ENCODE results near the gene GP1BA. TPM values are rescaled to one million over a fixed set of nuclear protein-coding genes. Genes with fewer than 3 reads are reported as not detected.

Gene GP1BA
- total RNA-seq, 4 donors from 2014 or later = not detected

DNA sequence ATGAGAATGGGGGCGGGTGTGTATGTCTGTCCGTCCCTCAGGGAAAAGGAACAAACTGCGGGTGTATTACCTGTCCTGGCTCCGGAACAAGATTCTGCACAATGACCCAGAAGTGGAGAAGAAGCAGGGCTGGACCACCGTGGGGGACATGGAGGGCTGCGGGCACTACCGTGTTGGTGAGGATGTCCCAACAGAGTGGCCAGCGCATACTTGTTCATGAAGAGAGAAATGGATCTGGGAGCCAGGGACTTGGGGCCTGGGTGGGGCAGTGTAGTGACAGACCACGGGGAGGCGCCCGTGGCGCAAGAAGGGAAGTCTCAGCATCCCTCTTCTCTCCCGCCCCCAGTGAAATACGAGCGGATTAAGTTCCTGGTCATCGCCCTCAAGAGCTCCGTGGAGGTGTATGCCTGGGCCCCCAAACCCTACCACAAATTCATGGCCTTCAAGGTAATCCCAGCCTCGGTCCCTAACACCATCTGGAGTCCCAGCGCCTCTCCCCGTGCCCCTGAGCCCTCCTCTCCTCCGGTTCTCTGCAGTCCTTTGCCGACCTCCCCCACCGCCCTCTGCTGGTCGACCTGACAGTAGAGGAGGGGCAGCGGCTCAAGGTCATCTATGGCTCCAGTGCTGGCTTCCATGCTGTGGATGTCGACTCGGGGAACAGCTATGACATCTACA lies 36.3 kb upstream of the GP1BA start:
- Histone ChIP-seq H3K9me3 (no peaks in the 10 kb centered on the region), H3K4me1 (no peaks in the 10 kb centered on the region), H3K4me3 (no peak overlapping the region), H3K36me3 (no peaks in the 10 kb centered on the region), H3K27ac (no peak overlapping the region), H3K27me3 (peaks cover 0 to 4% of the 10 kb centered on the region in 2 donors)
- DNase-seq = no peak
- intact Hi-C loops (cut with DNase I; ENCODE audit: low total_unique reads) = loop anchor here (5.0 kb wide), 1 partner anchor 108 kb away; the partner anchor contains the start of genes GLTPD2 and VMO1
- TF ChIP-seq, protein P1, sequence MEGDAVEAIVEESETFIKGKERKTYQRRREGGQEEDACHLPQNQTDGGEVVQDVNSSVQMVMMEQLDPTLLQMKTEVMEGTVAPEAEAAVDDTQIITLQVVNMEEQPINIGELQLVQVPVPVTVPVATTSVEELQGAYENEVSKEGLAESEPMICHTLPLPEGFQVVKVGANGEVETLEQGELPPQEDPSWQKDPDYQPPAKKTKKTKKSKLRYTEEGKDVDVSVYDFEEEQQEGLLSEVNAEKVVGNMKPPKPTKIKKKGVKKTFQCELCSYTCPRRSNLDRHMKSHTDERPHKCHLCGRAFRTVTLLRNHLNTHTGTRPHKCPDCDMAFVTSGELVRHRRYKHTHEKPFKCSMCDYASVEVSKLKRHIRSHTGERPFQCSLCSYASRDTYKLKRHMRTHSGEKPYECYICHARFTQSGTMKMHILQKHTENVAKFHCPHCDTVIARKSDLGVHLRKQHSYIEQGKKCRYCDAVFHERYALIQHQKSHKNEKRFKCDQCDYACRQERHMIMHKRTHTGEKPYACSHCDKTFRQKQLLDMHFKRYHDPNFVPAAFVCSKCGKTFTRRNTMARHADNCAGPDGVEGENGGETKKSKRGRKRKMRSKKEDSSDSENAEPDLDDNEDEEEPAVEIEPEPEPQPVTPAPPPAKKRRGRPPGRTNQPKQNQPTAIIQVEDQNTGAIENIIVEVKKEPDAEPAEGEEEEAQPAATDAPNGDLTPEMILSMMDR (IDR thresholded peaks at IDR 0.05) = no peak
- TF ChIP-seq POLR2A (IDR thresholded peaks at IDR 0.05) = no peak

DNA sequence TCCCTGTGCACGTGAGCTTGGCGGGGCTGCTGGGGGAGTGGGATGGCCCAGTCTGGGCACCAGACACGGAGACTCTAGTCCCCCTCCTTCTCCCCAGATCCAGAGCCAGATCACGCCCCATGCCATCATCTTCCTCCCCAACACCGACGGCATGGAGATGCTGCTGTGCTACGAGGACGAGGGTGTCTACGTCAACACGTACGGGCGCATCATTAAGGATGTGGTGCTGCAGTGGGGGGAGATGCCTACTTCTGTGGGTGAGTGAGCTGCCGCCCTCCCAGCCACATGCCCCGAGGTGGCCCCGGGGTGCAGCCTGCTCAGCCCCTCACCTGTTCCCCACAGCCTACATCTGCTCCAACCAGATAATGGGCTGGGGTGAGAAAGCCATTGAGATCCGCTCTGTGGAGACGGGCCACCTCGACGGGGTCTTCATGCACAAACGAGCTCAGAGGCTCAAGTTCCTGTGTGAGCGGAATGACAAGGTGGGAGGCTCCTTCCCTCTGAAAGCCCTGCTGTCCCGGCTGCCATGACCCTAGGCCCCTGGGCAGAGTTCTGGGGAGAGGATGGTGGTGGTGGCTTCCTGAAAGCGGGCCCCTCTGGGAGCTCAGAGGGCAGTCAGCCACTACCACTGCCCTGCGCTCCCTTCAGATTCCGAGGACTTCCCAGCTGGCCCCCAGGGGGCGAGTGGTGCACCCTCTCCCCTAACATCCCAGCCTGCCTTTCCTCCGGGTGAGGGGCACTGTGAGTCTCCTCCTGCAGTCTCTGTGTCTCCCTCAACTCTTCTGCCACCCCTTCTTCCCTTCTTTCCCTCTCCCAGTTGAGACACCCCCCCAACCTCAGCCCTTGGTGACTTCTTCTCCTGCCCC lies 35.5 kb upstream of the GP1BA start:
- H3K9me3 ChIP-seq = no peaks in the 10 kb centered on the region
- H3K36me3 ChIP-seq = no peaks in the 10 kb centered on the region
- TF ChIP-seq, protein P1 (IDR thresholded peaks at IDR 0.05) = no peak
- no peak for TF ChIP-seq POLR2A (IDR thresholded peaks at IDR 0.05)
- intact Hi-C loops (cut with DNase I; ENCODE audit: low total_unique reads) = loop anchor here (5.0 kb wide), 1 partner anchor 109 kb away; the partner anchor contains the start of genes GLTPD2 and VMO1
- no peaks in the 10 kb centered on the region for H3K4me1 ChIP-seq
- H3K27me3 ChIP-seq = peaks cover 0 to 4% of the 10 kb centered on the region in 2 donors
- no peak overlapping the region for H3K27ac ChIP-seq
- H3K4me3 ChIP-seq = no peak overlapping the region
- DNase-seq = no peak

DNA sequence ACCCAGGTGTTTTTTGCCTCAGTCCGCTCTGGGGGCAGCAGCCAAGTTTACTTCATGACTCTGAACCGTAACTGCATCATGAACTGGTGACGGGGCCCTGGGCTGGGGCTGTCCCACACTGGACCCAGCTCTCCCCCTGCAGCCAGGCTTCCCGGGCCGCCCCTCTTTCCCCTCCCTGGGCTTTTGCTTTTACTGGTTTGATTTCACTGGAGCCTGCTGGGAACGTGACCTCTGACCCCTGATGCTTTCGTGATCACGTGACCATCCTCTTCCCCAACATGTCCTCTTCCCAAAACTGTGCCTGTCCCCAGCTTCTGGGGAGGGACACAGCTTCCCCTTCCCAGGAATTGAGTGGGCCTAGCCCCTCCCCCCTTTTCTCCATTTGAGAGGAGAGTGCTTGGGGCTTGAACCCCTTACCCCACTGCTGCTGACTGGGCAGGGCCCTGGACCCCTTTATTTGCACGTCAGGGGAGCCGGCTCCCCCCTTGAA lies 34.8 kb upstream of the GP1BA start:
- Histone ChIP-seq H3K27ac (no peak overlapping the region), H3K36me3 (no peaks in the 10 kb centered on the region)

DNA sequence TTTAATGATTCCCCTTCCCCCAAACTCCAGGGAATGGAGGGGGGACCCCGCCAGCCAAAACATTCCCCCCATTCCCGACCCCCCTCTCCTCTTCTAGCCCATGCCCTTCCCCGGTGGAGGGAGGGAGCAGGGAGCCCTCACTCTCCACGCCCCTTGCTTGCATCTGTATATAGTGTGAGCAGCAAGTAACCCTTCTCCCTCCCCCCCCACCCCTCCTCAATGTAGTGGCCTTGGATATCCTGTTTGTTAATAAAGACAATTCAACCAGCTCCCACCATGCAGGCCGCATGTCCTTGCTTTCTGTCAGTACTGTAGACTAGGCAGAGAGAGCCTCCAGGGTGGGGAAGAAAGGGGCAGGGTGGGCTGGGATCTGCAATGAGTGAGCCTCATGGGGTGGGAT lies 34.3 kb upstream of the GP1BA start:
- Histone ChIP-seq H3K4me3 (no peak overlapping the region), H3K4me1 (no peaks in the 10 kb centered on the region), H3K36me3 (no peaks in the 10 kb centered on the region), H3K27me3 (peaks cover 0 to 4% of the 10 kb centered on the region in 2 donors), H3K9me3 (no peaks in the 10 kb centered on the region), H3K27ac (no peak overlapping the region)
- no peak for TF ChIP-seq POLR2A (IDR thresholded peaks at IDR 0.05)
- TF ChIP-seq, protein P1 (IDR thresholded peaks at IDR 0.05) = no peak
- intact Hi-C loops (cut with DNase I; ENCODE audit: low total_unique reads) = loop anchor here (5.0 kb wide), 1 partner anchor 110 kb away; the partner anchor contains the start of genes GLTPD2 and VMO1
- no peak for DNase-seq

More for the DNA sequence above, 34.8 kb upstream of the GP1BA start:
- Histone ChIP-seq H3K9me3 (no peaks in the 10 kb centered on the region), H3K4me1 (no peaks in the 10 kb centered on the region), H3K27me3 (peaks cover 0 to 4% of the 10 kb centered on the region in 2 donors), H3K4me3 (no peak overlapping the region)
- intact Hi-C loops (cut with DNase I; ENCODE audit: low total_unique reads) = loop anchor here (5.0 kb wide), 1 partner anchor 110 kb away; the partner anchor contains the start of genes GLTPD2 and VMO1
- TF ChIP-seq, protein P1 (IDR thresholded peaks at IDR 0.05) = no peak
- no peak for TF ChIP-seq POLR2A (IDR thresholded peaks at IDR 0.05)
- no peak for DNase-seq
